Measurements from ENCODE around the gene ARHGEF16. TPM values are rescaled to one million over a fixed set of nuclear protein-coding genes. Genes with fewer than 3 reads are reported as not detected.

The ARHGEF16 gene
- total RNA-seq, 1 donor from 2014 or later: not detected

- H3K36me3 Mint-ChIP-seq (ENCODE audit: low read depth): no peaks in the 10 kb centered on the region
- peaks cover 4% of the 10 kb centered on the region for H3K9me3 Mint-ChIP-seq
- no peak overlapping the region for H3K27ac Mint-ChIP-seq
- H3K4me1 Mint-ChIP-seq: no peaks in the 10 kb centered on the region
- ATAC-seq (ENCODE audit: low read depth): no peak
- CTCF ChIA-PET: no interaction called here
- no peak overlapping the region for H3K4me3 Mint-ChIP-seq
- intact Hi-C loops (cut with micrococcal nuclease): no loop called here
- POLR2A ChIA-PET: no interaction called here
- DNase-seq: no peak
- no peaks in the 10 kb centered on the region for H3K27me3 Mint-ChIP-seq
- TF ChIP-seq CTCF (IDR thresholded peaks at IDR 0.05): no peak
Observed at GRCh38 chr1:3413975-3414710, 40.3 kb upstream of the ARHGEF16 start.

GRCh38 chr1:3415260-3416090 lies 39.0 kb upstream of the ARHGEF16 start:
- POLR2A ChIA-PET: no interaction called here
- no peak overlapping the region for H3K4me3 Mint-ChIP-seq
- H3K27me3 Mint-ChIP-seq: peaks cover 3% of the 10 kb centered on the region
- no peaks in the 10 kb centered on the region for H3K4me1 Mint-ChIP-seq
- no peaks in the 10 kb centered on the region for H3K36me3 Mint-ChIP-seq (ENCODE audit: low read depth)
- peaks cover 4% of the 10 kb centered on the region for H3K9me3 Mint-ChIP-seq
- ATAC-seq (ENCODE audit: low read depth) (no peak), DNase-seq (no peak)
- intact Hi-C loops (cut with micrococcal nuclease): no loop called here
- no peak for TF ChIP-seq CTCF (IDR thresholded peaks at IDR 0.05)
- no peak overlapping the region for H3K27ac Mint-ChIP-seq
- CTCF ChIA-PET: no interaction called here

- ATAC-seq (ENCODE audit: low read depth): no peak
- Mint-ChIP-seq H3K36me3 (ENCODE audit: low read depth) (no peaks in the 10 kb centered on the region), H3K4me3 (no peak overlapping the region), H3K27me3 (peaks cover 9% of the 10 kb centered on the region), H3K27ac (no peak overlapping the region), H3K9me3 (peaks cover 4% of the 10 kb centered on the region), H3K4me1 (no peaks in the 10 kb centered on the region)
- CTCF ChIA-PET: no interaction called here
- POLR2A ChIA-PET: no interaction called here
- intact Hi-C loops (cut with micrococcal nuclease): no loop called here
- TF ChIP-seq CTCF (IDR thresholded peaks at IDR 0.05): no peak
- DNase-seq: no peak
Observed at GRCh38 chr1:3417082-3417739, 37.3 kb upstream of the ARHGEF16 start.

GRCh38 chr1:3417934-3418333 lies 36.5 kb upstream of the ARHGEF16 start:
- TF ChIP-seq CTCF (IDR thresholded peaks at IDR 0.05): no peak
- no peaks in the 10 kb centered on the region for H3K36me3 Mint-ChIP-seq (ENCODE audit: low read depth)
- peaks cover 9% of the 10 kb centered on the region for H3K27me3 Mint-ChIP-seq
- no peaks in the 10 kb centered on the region for H3K4me1 Mint-ChIP-seq
- no peak overlapping the region for H3K27ac Mint-ChIP-seq
- ChIA-PET POLR2A (no interaction called here), CTCF (no interaction called here)
- H3K9me3 Mint-ChIP-seq: peaks cover 4% of the 10 kb centered on the region
- intact Hi-C loops (cut with micrococcal nuclease): no loop called here
- ATAC-seq (ENCODE audit: low read depth) (no peak), DNase-seq (no peak)
- H3K4me3 Mint-ChIP-seq: no peak overlapping the region

GRCh38 chr1:3418600-3418999 lies 35.9 kb upstream of the ARHGEF16 start:
- Mint-ChIP-seq H3K4me1 (no peaks in the 10 kb centered on the region), H3K27ac (no peak overlapping the region), H3K9me3 (peaks cover 4% of the 10 kb centered on the region), H3K27me3 (peaks cover 9% of the 10 kb centered on the region), H3K4me3 (no peak overlapping the region), H3K36me3 (ENCODE audit: low read depth) (no peaks in the 10 kb centered on the region)
- DNase-seq: no peak
- intact Hi-C loops (cut with micrococcal nuclease): no loop called here
- POLR2A ChIA-PET: no interaction called here
- CTCF ChIA-PET: interaction anchor here (0.5 kb wide), 1 partner anchor 776 kb away, joined by 4 read pairs; no protein-coding TSS in a partner anchor
- no peak for TF ChIP-seq CTCF (IDR thresholded peaks at IDR 0.05)
- no peak for ATAC-seq (ENCODE audit: low read depth)

All from activated B cell treated with CpG ODN at 0.5 μM for 24 hours (primary cell).